ENCODE data around the gene MYL6B.

MYL6B gene

GRCh38 chr12:56160193-56160763 lies 7.9 kb downstream of the MYL6B start:
- H3K4me3 ChIP-seq: peak overlapping the region; percentile 87

GRCh38 chr12:56160894-56161689 lies 8.7 kb downstream of the MYL6B start:
- H3K36me3 ChIP-seq (replicated peaks): peaks cover 69% of the 10 kb centered on the region
- no peak for DNase-seq (ENCODE audit: low spot score in 2 of 2)
- no peaks in the 10 kb centered on the region for H3K9me3 ChIP-seq
- no peaks in the 10 kb centered on the region for H3K27me3 ChIP-seq (ENCODE audit: low read depth)
- H3K4me1 ChIP-seq: peaks cover 24% of the 10 kb centered on the region
- in situ Hi-C loops (cut with MboI; ENCODE audit: low sequenced_read_pairs): no loop called here
- H3K4me3 ChIP-seq: no peak overlapping the region

More at GRCh38 chr12:56160193-56160763, 7.9 kb downstream of the MYL6B start:
- H3K4me1 ChIP-seq: peaks cover 24% of the 10 kb centered on the region
- peaks cover 60% of the 10 kb centered on the region for H3K36me3 ChIP-seq (replicated peaks)
- no peaks in the 10 kb centered on the region for H3K27me3 ChIP-seq (ENCODE audit: low read depth)
- in situ Hi-C loops (cut with MboI; ENCODE audit: low sequenced_read_pairs): no loop called here
- no peak for DNase-seq (ENCODE audit: low spot score in 2 of 2)
- H3K9me3 ChIP-seq: no peaks in the 10 kb centered on the region

- Histone ChIP-seq H3K9me3 (no peaks in the 10 kb centered on the region), H3K27me3 (ENCODE audit: low read depth) (no peaks in the 10 kb centered on the region), H3K4me3 (no peak overlapping the region), H3K4me1 (peaks cover 24% of the 10 kb centered on the region), H3K36me3 (replicated peaks) (peaks cover 75% of the 10 kb centered on the region)
- DNase-seq (ENCODE audit: low spot score in 2 of 2): no peak
- in situ Hi-C loops (cut with MboI; ENCODE audit: low sequenced_read_pairs): no loop called here
Observed at GRCh38 chr12:56161690-56162351, 9.4 kb downstream of the MYL6B start.

- no peak overlapping the region for H3K4me3 ChIP-seq
- peaks cover 16% of the 10 kb centered on the region for H3K4me1 ChIP-seq
- DNase-seq (ENCODE audit: low spot score in 2 of 2): peak in 1 of 2 experiments; percentile 39
- peaks cover 82% of the 10 kb centered on the region for H3K36me3 ChIP-seq (replicated peaks)
- H3K9me3 ChIP-seq: no peaks in the 10 kb centered on the region
- no peaks in the 10 kb centered on the region for H3K27me3 ChIP-seq (ENCODE audit: low read depth)
- in situ Hi-C loops (cut with MboI; ENCODE audit: low sequenced_read_pairs): no loop called here
Observed at GRCh38 chr12:56162468-56163290, 10.3 kb downstream of the MYL6B start.

- peaks cover 90% of the 10 kb centered on the region for H3K36me3 ChIP-seq (replicated peaks)
- no peak for DNase-seq (ENCODE audit: low spot score in 2 of 2)
Observed at GRCh38 chr12:56163533-56164344, 11.4 kb downstream of the MYL6B start.

GRCh38 chr12:56164345-56164729 lies 11.9 kb downstream of the MYL6B start:
- Histone ChIP-seq H3K4me3 (no peak overlapping the region), H3K4me1 (peaks cover 15% of the 10 kb centered on the region), H3K27me3 (ENCODE audit: low read depth) (no peaks in the 10 kb centered on the region), H3K36me3 (replicated peaks) (peaks cover 94% of the 10 kb centered on the region), H3K9me3 (no peaks in the 10 kb centered on the region)
- no peak for DNase-seq (ENCODE audit: low spot score in 2 of 2)
- in situ Hi-C loops (cut with MboI; ENCODE audit: low sequenced_read_pairs): no loop called here

More at GRCh38 chr12:56163533-56164344, 11.4 kb downstream of the MYL6B start:
- Histone ChIP-seq H3K27me3 (ENCODE audit: low read depth) (no peaks in the 10 kb centered on the region), H3K4me3 (no peak overlapping the region), H3K9me3 (no peaks in the 10 kb centered on the region), H3K4me1 (peaks cover 16% of the 10 kb centered on the region)
- in situ Hi-C loops (cut with MboI; ENCODE audit: low sequenced_read_pairs): no loop called here

GRCh38 chr12:56165369-56165768 lies 13.0 kb downstream of the MYL6B start:
- H3K27me3 ChIP-seq (ENCODE audit: low read depth): no peaks in the 10 kb centered on the region
- H3K9me3 ChIP-seq: no peaks in the 10 kb centered on the region
- H3K36me3 ChIP-seq (replicated peaks): peaks cover 94% of the 10 kb centered on the region
- peaks cover 5% of the 10 kb centered on the region for H3K4me1 ChIP-seq
- DNase-seq (ENCODE audit: low spot score in 2 of 2): no peak
- in situ Hi-C loops (cut with MboI; ENCODE audit: low sequenced_read_pairs): no loop called here
- no peak overlapping the region for H3K4me3 ChIP-seq

- in situ Hi-C loops (cut with MboI; ENCODE audit: low sequenced_read_pairs): no loop called here
- Histone ChIP-seq H3K4me3 (no peak overlapping the region), H3K36me3 (replicated peaks) (peaks cover 92% of the 10 kb centered on the region), H3K4me1 (no peaks in the 10 kb centered on the region), H3K9me3 (no peaks in the 10 kb centered on the region), H3K27me3 (ENCODE audit: low read depth) (no peaks in the 10 kb centered on the region)
- DNase-seq (ENCODE audit: low spot score in 2 of 2): no peak
Observed at GRCh38 chr12:56169229-56169759, 16.9 kb downstream of the MYL6B start.

GRCh38 chr12:56172839-56173238 lies 20.5 kb downstream of the MYL6B start:
- Histone ChIP-seq H3K36me3 (replicated peaks) (peaks cover 86% of the 10 kb centered on the region), H3K4me1 (no peaks in the 10 kb centered on the region), H3K27me3 (ENCODE audit: low read depth) (no peaks in the 10 kb centered on the region), H3K4me3 (no peak overlapping the region), H3K9me3 (no peaks in the 10 kb centered on the region)
- no peak for DNase-seq (ENCODE audit: low spot score in 2 of 2)
- in situ Hi-C loops (cut with MboI; ENCODE audit: low sequenced_read_pairs): no loop called here

- Histone ChIP-seq H3K9me3 (no peaks in the 10 kb centered on the region), H3K4me3 (no peak overlapping the region), H3K27me3 (ENCODE audit: low read depth) (no peaks in the 10 kb centered on the region), H3K4me1 (no peaks in the 10 kb centered on the region), H3K36me3 (replicated peaks) (peaks cover 89% of the 10 kb centered on the region)
- in situ Hi-C loops (cut with MboI; ENCODE audit: low sequenced_read_pairs): no loop called here
- no peak for DNase-seq (ENCODE audit: low spot score in 2 of 2)
Observed at GRCh38 chr12:56178347-56178746, 26.0 kb downstream of the MYL6B start.

- Histone ChIP-seq H3K36me3 (replicated peaks) (peaks cover 47% of the 10 kb centered on the region), H3K4me1 (peaks cover 8% of the 10 kb centered on the region; the same call in 1 of the 2 replicates), H3K27me3 (ENCODE audit: low read depth) (no peaks in the 10 kb centered on the region), H3K4me3 (no peak overlapping the region), H3K9me3 (no peaks in the 10 kb centered on the region)
- in situ Hi-C loops (cut with MboI; ENCODE audit: low sequenced_read_pairs): loop anchor here (5.0 kb wide), 1 partner anchor 70 kb away; the partner anchor contains the start of genes RPL41 and ZC3H10
- DNase-seq (ENCODE audit: low spot score in 2 of 2): no peak
Observed at GRCh38 chr12:56186957-56187356, 34.6 kb downstream of the MYL6B start.

GRCh38 chr12:56188131-56188777 lies 35.9 kb downstream of the MYL6B start:
- H3K36me3 ChIP-seq (replicated peaks): peaks cover 34% of the 10 kb centered on the region

More at GRCh38 chr12:56188131-56188777, 35.9 kb downstream of the MYL6B start:
- peak in 1 of 2 experiments; percentile 20 for DNase-seq (ENCODE audit: low spot score in 2 of 2)
- Histone ChIP-seq H3K9me3 (no peaks in the 10 kb centered on the region), H3K4me3 (peak overlapping the region; percentile 59), H3K27me3 (ENCODE audit: low read depth) (no peaks in the 10 kb centered on the region), H3K4me1 (peaks cover 11% of the 10 kb centered on the region)
- in situ Hi-C loops (cut with MboI; ENCODE audit: low sequenced_read_pairs): loop anchor here (5.0 kb wide), 1 partner anchor 71 kb away; the partner anchor contains the start of genes RPL41 and ZC3H10
